Hypothalamus (tissue), 51 donors: Measurements from ENCODE around the gene COL4A6.

Source experiments
- DNase-seq, 51 donors: peaks; one replicate each; lab custom pipeline; 2025; lab: John Stamatoyannopoulos, UW

COL4A6 gene

GRCh38 chrX:108221301-108221864 lies 216.8 kb downstream of the COL4A6 start:
- DNase-seq = no peak

GRCh38 chrX:108219949-108220601 lies 218.1 kb downstream of the COL4A6 start:
- no peak for DNase-seq

- no peak for DNase-seq
These were observed 220.3 kb downstream of the COL4A6 start for GRCh38 chrX:108217876-108218275.

- DNase-seq = no peak
These were observed 221.2 kb downstream of the COL4A6 start for GRCh38 chrX:108216919-108217571.

- no peak for DNase-seq
These were observed 221.8 kb downstream of the COL4A6 start for GRCh38 chrX:108216405-108216804.

GRCh38 chrX:108211301-108211700 lies 226.9 kb downstream of the COL4A6 start:
- DNase-seq = no peak

GRCh38 chrX:108209006-108209554 lies 229.1 kb downstream of the COL4A6 start:
- DNase-seq = no peak

- no peak for DNase-seq
These were observed 234.7 kb downstream of the COL4A6 start for GRCh38 chrX:108203540-108203939.

GRCh38 chrX:108199691-108200090 lies 238.5 kb downstream of the COL4A6 start:
- peak in 3 of 51 donors; percentile 0 to 11 (median 4) for DNase-seq

GRCh38 chrX:108199041-108199440 lies 239.2 kb downstream of the COL4A6 start:
- DNase-seq = no peak

- no peak for DNase-seq
These were observed 239.8 kb downstream of the COL4A6 start for GRCh38 chrX:108198420-108198819.

GRCh38 chrX:108186811-108187210 lies 251.4 kb downstream of the COL4A6 start:
- DNase-seq = no peak

- DNase-seq = peak in 1 of 51 donors; percentile 0
These were observed 260.1 kb downstream of the COL4A6 start for GRCh38 chrX:108178143-108178498.

- peak in 2 of 51 donors; percentile 0 to 15 for DNase-seq
These were observed 260.7 kb downstream of the COL4A6 start for GRCh38 chrX:108177351-108178142.

GRCh38 chrX:108173874-108174273 lies 264.3 kb downstream of the COL4A6 start:
- no peak for DNase-seq

- no peak for DNase-seq
These were observed 266.6 kb downstream of the COL4A6 start for GRCh38 chrX:108171671-108172070.

GRCh38 chrX:108169768-108170167 lies 268.5 kb downstream of the COL4A6 start:
- no peak for DNase-seq

- DNase-seq = no peak
These were observed 269.1 kb downstream of the COL4A6 start for GRCh38 chrX:108168961-108169740.

GRCh38 chrX:108167211-108167872 lies 270.9 kb downstream of the COL4A6 start:
- DNase-seq = no peak
